ENCODE results near the gene ATP8B4. TPM values are rescaled to one million over a fixed set of nuclear protein-coding genes. Genes with fewer than 3 reads are reported as not detected.

Gene ATP8B4
- polyA plus RNA-seq, 1 of the 3 experiments (the other 2 are of a cell fraction): 0.03 TPM

DNA sequence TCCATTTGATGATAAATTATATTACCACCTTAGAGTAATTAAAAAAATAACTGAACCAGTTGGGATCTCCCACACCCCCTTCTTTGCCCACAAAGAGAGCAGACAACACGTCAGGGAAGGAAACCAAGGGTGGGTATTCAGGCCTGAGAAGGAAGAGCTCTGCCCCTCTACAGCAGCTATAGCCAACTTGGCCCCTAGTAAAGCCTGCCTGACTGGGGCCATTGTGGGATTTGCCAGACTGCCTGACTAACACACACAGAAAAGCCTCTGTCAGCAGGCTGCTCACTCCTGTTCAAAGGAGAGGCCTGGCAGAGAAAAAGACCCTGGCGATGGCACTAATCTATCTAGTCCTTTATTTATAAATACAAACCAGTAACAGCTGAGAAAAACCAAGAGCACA, 41.4 kb downstream of the ATP8B4 start:
- CTCF ChIA-PET: no interaction called here
- H3K36me3 ChIP-seq (replicated peaks in 1 of 2; ENCODE audit: control insufficient read depth in 1 of 2, insufficient read depth in 2 of 2, low read length in 1 of 2): no peaks in the 10 kb centered on the region
- H3K27me3 ChIP-seq (ENCODE audit: insufficient read depth): no peaks in the 10 kb centered on the region
- POLR2A ChIA-PET: no interaction called here
- H4K20me1 ChIP-seq (ENCODE audit: insufficient read depth): no peaks in the 10 kb centered on the region
- no peaks in the 10 kb centered on the region for H3K79me2 ChIP-seq (ENCODE audit: insufficient read depth)
- 21% methylated on average over 2 of the region's 2 CpGs for WGBS (ENCODE audit: low lambda C conversion rate)
- H3K27ac ChIP-seq (ENCODE audit: low read depth in 2 of 2, low read length in 1 of 2): no peak overlapping the region
- TF ChIP-seq RCOR1 (IDR thresholded peaks at IDR 0.05; ENCODE audit: low read length) (no peak), POLR2AphosphoS5 (IDR thresholded peaks at IDR 0.05; ENCODE audit: low read depth, low read length) (no peak), RXRA (IDR thresholded peaks at IDR 0.05; ENCODE audit: borderline replicate concordance, low read depth) (no peak)
- TF ChIP-seq, protein P1, sequence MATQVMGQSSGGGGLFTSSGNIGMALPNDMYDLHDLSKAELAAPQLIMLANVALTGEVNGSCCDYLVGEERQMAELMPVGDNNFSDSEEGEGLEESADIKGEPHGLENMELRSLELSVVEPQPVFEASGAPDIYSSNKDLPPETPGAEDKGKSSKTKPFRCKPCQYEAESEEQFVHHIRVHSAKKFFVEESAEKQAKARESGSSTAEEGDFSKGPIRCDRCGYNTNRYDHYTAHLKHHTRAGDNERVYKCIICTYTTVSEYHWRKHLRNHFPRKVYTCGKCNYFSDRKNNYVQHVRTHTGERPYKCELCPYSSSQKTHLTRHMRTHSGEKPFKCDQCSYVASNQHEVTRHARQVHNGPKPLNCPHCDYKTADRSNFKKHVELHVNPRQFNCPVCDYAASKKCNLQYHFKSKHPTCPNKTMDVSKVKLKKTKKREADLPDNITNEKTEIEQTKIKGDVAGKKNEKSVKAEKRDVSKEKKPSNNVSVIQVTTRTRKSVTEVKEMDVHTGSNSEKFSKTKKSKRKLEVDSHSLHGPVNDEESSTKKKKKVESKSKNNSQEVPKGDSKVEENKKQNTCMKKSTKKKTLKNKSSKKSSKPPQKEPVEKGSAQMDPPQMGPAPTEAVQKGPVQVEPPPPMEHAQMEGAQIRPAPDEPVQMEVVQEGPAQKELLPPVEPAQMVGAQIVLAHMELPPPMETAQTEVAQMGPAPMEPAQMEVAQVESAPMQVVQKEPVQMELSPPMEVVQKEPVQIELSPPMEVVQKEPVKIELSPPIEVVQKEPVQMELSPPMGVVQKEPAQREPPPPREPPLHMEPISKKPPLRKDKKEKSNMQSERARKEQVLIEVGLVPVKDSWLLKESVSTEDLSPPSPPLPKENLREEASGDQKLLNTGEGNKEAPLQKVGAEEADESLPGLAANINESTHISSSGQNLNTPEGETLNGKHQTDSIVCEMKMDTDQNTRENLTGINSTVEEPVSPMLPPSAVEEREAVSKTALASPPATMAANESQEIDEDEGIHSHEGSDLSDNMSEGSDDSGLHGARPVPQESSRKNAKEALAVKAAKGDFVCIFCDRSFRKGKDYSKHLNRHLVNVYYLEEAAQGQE (IDR thresholded peaks at IDR 0.05; ENCODE audit: low read depth, low read length): no peak
- no peaks in the 10 kb centered on the region for H3K9me2 ChIP-seq
- H3K9me3 ChIP-seq: no peaks in the 10 kb centered on the region
- no peak overlapping the region for H3K9ac ChIP-seq
- no peaks in the 10 kb centered on the region for H3F3A ChIP-seq (replicated peaks; ENCODE audit: insufficient read depth)
- H3K4me3 ChIP-seq (ENCODE audit: low read depth in 2 of 2, low read length in 1 of 2): no peak overlapping the region
- H3K4me1 ChIP-seq (ENCODE audit: control insufficient read depth in 1 of 2, insufficient read depth in 2 of 2, low read depth in 1 of 2, low read length in 1 of 2): no peaks in the 10 kb centered on the region
- H3K4me2 ChIP-seq: no peak overlapping the region
- no peak overlapping the region for H2AFZ ChIP-seq (ENCODE audit: low read depth)
- no peak for DNase-seq

DNA sequence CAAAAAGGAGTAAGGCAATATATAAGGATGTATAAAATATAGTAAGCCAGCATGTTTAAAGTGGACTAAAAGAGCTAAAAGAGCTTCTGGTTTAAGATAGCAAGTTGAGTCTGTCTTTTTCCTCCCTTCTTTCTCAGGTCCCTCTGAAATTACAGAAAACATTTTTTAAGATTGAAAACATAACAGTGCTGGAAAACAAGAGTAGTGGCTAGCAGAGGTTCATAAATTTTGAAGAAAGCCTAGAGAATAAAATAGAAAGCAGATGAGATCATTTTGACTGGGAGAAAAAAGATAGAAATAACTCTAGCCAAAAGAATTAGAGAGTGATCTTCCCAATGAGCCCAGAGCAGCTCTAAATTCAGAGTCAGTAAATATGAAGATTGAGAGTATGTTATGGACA, 41.9 kb downstream of the ATP8B4 start:
- no peaks in the 10 kb centered on the region for H3K9me2 ChIP-seq
- H3K79me2 ChIP-seq (ENCODE audit: insufficient read depth): no peaks in the 10 kb centered on the region
- no peaks in the 10 kb centered on the region for H3K4me1 ChIP-seq (ENCODE audit: control insufficient read depth in 1 of 2, insufficient read depth in 2 of 2, low read depth in 1 of 2, low read length in 1 of 2)
- no peak for DNase-seq
- no peak overlapping the region for H3K4me2 ChIP-seq
- H3K4me3 ChIP-seq (ENCODE audit: low read depth in 2 of 2, low read length in 1 of 2): no peak overlapping the region
- ChIA-PET CTCF (no interaction called here), POLR2A (no interaction called here)
- H3K9me3 ChIP-seq: no peaks in the 10 kb centered on the region
- no peak overlapping the region for H2AFZ ChIP-seq (ENCODE audit: low read depth)
- H4K20me1 ChIP-seq (ENCODE audit: insufficient read depth): no peaks in the 10 kb centered on the region
- no peak for TF ChIP-seq NRF1 (IDR thresholded peaks at IDR 0.05; ENCODE audit: low read depth, low read length)
- no peak for TF ChIP-seq RXRA (IDR thresholded peaks at IDR 0.05; ENCODE audit: borderline replicate concordance, low read depth)
- TF ChIP-seq GABPA (IDR thresholded peaks at IDR 0.05; ENCODE audit: low read depth): no peak
- TF ChIP-seq, protein P1 (IDR thresholded peaks at IDR 0.05; ENCODE audit: low read depth, low read length): no peak
- no peak for TF ChIP-seq ELF1 (IDR thresholded peaks at IDR 0.05)
- TF ChIP-seq, protein P2, sequence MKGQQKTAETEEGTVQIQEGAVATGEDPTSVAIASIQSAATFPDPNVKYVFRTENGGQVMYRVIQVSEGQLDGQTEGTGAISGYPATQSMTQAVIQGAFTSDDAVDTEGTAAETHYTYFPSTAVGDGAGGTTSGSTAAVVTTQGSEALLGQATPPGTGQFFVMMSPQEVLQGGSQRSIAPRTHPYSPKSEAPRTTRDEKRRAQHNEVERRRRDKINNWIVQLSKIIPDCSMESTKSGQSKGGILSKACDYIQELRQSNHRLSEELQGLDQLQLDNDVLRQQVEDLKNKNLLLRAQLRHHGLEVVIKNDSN (IDR thresholded peaks at IDR 0.05; ENCODE audit: borderline replicate concordance, low read depth): no peak
- no peak for TF ChIP-seq NFIC (IDR thresholded peaks at IDR 0.05; ENCODE audit: borderline replicate concordance)
- TF ChIP-seq RAD21 (IDR thresholded peaks at IDR 0.05; ENCODE audit: low read length): no peak
- TF ChIP-seq FOSL2 (IDR thresholded peaks at IDR 0.05; ENCODE audit: borderline replicate concordance, low read depth): no peak
- TF ChIP-seq CHD2 (IDR thresholded peaks at IDR 0.05; ENCODE audit: low read length, partially characterized antibody): no peak
- TF ChIP-seq, protein P3, sequence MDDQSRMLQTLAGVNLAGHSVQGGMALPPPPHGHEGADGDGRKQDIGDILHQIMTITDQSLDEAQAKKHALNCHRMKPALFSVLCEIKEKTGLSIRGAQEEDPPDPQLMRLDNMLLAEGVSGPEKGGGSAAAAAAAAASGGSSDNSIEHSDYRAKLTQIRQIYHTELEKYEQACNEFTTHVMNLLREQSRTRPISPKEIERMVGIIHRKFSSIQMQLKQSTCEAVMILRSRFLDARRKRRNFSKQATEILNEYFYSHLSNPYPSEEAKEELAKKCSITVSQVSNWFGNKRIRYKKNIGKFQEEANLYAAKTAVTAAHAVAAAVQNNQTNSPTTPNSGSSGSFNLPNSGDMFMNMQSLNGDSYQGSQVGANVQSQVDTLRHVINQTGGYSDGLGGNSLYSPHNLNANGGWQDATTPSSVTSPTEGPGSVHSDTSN (IDR thresholded peaks at IDR 0.05): no peak
- no peak for TF ChIP-seq EZH2phosphoT487 (IDR thresholded peaks at IDR 0.05; ENCODE audit: borderline replicate concordance, low read depth)
- TF ChIP-seq SMC3 (IDR thresholded peaks at IDR 0.05; ENCODE audit: low read depth, low read length): no peak
- no peak for TF ChIP-seq FOXM1 (IDR thresholded peaks at IDR 0.05; ENCODE audit: low read depth)
- no peak for TF ChIP-seq FOXJ3 (CRISPR knock-in tag; IDR thresholded peaks at IDR 0.05)
- H3F3A ChIP-seq (replicated peaks; ENCODE audit: insufficient read depth): no peaks in the 10 kb centered on the region
- H3K27me3 ChIP-seq (ENCODE audit: insufficient read depth): no peaks in the 10 kb centered on the region
- H3K36me3 ChIP-seq (replicated peaks in 1 of 2; ENCODE audit: control insufficient read depth in 1 of 2, insufficient read depth in 2 of 2, low read length in 1 of 2): no peaks in the 10 kb centered on the region
- H3K9ac ChIP-seq: no peak overlapping the region
- H3K27ac ChIP-seq (ENCODE audit: low read depth in 2 of 2, low read length in 1 of 2): no peak overlapping the region

Measured in SK-N-SH (cell line).